Inferior parietal cortex (tissue), 1 donor: Measurements from ENCODE around the gene TNS3.
A peak's percentile ranks its signal among the peaks of the same experiment; 100 is the strongest.
"Not testable (repeated sequence)": the region's sequence is repeated elsewhere in the genome, so short reads cannot be mapped to it uniquely, and the experiment has no call there.

Source experiments
- DNase-seq: peaks from one replicate; pipeline ENCODE4 v3.0.0-alpha.2; 2016; ENCODE audit errors: extremely low spot score

Gene TNS3

GRCh38 chr7:47581804-47582763 lies at the start of gene TNS3:
TSS of gene TNS3 (minus strand) at chr7:47582111. CDS start at chr7:47439636, 142,475 bp downstream.
- DNase-seq, result no peak

GRCh38 chr7:47631711-47632110 lies 49.8 kb upstream of the TNS3 start:
- DNase-seq, result no peak

GRCh38 chr7:47627580-47628283 lies 45.8 kb upstream of the TNS3 start:
- DNase-seq, result no peak

GRCh38 chr7:47625861-47626715 lies 44.2 kb upstream of the TNS3 start:
- no peak for DNase-seq

- DNase-seq, result no peak
These were observed 42.8 kb upstream of the TNS3 start for GRCh38 chr7:47624689-47625088.

GRCh38 chr7:47622946-47623640 lies 41.2 kb upstream of the TNS3 start:
- DNase-seq, result peak; percentile 31

GRCh38 chr7:47622586-47622945 lies 40.7 kb upstream of the TNS3 start:
- DNase-seq, result no peak

- no peak for DNase-seq
These were observed 40.2 kb upstream of the TNS3 start for GRCh38 chr7:47621979-47622561.

- DNase-seq, result no peak
These were observed 39.4 kb upstream of the TNS3 start for GRCh38 chr7:47621347-47621746.

- DNase-seq, result no peak
These were observed 37.9 kb upstream of the TNS3 start for GRCh38 chr7:47619806-47620205.

GRCh38 chr7:47617131-47617530 lies 35.2 kb upstream of the TNS3 start:
- no peak for DNase-seq

GRCh38 chr7:47614450-47614849 lies 32.5 kb upstream of the TNS3 start:
- no peak for DNase-seq

GRCh38 chr7:47611045-47611511 lies 29.2 kb upstream of the TNS3 start:
- no peak for DNase-seq

- no peak for DNase-seq
These were observed 28.7 kb upstream of the TNS3 start for GRCh38 chr7:47610506-47611044.

GRCh38 chr7:47609803-47610452 lies 28.0 kb upstream of the TNS3 start:
- no peak for DNase-seq

GRCh38 chr7:47606593-47607046 lies 24.7 kb upstream of the TNS3 start:
- DNase-seq, result not testable (repeated sequence)

- no peak for DNase-seq
These were observed 24.1 kb upstream of the TNS3 start for GRCh38 chr7:47605816-47606575.

GRCh38 chr7:47604496-47604890 lies 22.6 kb upstream of the TNS3 start:
- no peak for DNase-seq
